CD4-positive, alpha-beta T cell treated with Interleukin-1 beta for 1 hour (primary cell): ENCODE measurements around the gene JPH3.
"Not testable (repeated sequence)": the region's sequence is repeated elsewhere in the genome, so short reads cannot be mapped to it uniquely, and the experiment has no call there.

Source experiments
- DNase-seq, 2 donors: peaks; one replicate each; pipeline ENCODE4 v3.0.0-alpha.2; 2020 to 2022

JPH3 gene

GRCh38 chr16:87575027-87575804 lies 27.1 kb upstream of the JPH3 start:
- no peak for DNase-seq

- no peak for DNase-seq
Measured at GRCh38 chr16:87576171-87576570, 26.1 kb upstream of the JPH3 start.

GRCh38 chr16:87578142-87578930 lies 24.0 kb upstream of the JPH3 start:
- DNase-seq: not testable (repeated sequence)

GRCh38 chr16:87579691-87580090 lies 22.6 kb upstream of the JPH3 start:
- no peak for DNase-seq

- no peak for DNase-seq
Measured at GRCh38 chr16:87580855-87581261, 21.4 kb upstream of the JPH3 start.

- DNase-seq: no peak
Measured at GRCh38 chr16:87581857-87582215, 20.5 kb upstream of the JPH3 start.

- no peak for DNase-seq
Measured at GRCh38 chr16:87582216-87582965, 19.9 kb upstream of the JPH3 start.

GRCh38 chr16:87582966-87583325 lies 19.4 kb upstream of the JPH3 start:
- DNase-seq: no peak

GRCh38 chr16:87583453-87584131 lies 18.7 kb upstream of the JPH3 start:
- DNase-seq: no peak

GRCh38 chr16:87584271-87584670 lies 18.0 kb upstream of the JPH3 start:
- no peak for DNase-seq

- DNase-seq: no peak
Measured at GRCh38 chr16:87584975-87585374, 17.3 kb upstream of the JPH3 start.

GRCh38 chr16:87585442-87586200 lies 16.7 kb upstream of the JPH3 start:
- DNase-seq: no peak

GRCh38 chr16:87586201-87586782 lies 16.0 kb upstream of the JPH3 start:
- no peak for DNase-seq

GRCh38 chr16:87587636-87588035 lies 14.7 kb upstream of the JPH3 start:
- no peak for DNase-seq

- DNase-seq: no peak
Measured at GRCh38 chr16:87592018-87592712, 10.1 kb upstream of the JPH3 start.

- DNase-seq: no peak
Measured at GRCh38 chr16:87593710-87594258, 8.5 kb upstream of the JPH3 start.

GRCh38 chr16:87595712-87596111 lies 6.6 kb upstream of the JPH3 start:
- no peak for DNase-seq

GRCh38 chr16:87597324-87597830 lies 4.9 kb upstream of the JPH3 start:
- no peak for DNase-seq

- no peak for DNase-seq
Measured at GRCh38 chr16:87598431-87598830, 3.9 kb upstream of the JPH3 start.

GRCh38 chr16:87600246-87600645 lies 2.1 kb upstream of the JPH3 start:
- no peak for DNase-seq
